Iris pigment epithelial cell (primary cell): ENCODE measurements around the gene NXPH4.

Experiments used
- DNase-seq: peaks from one replicate; pipeline ENCODE4 v3.0.0-alpha.2; 2011; ENCODE audit warnings: low read depth

The NXPH4 gene

GRCh38 chr12:57183939-57184725 is 32.5 kb upstream of the NXPH4 start:
- DNase-seq = no peak

DNA sequence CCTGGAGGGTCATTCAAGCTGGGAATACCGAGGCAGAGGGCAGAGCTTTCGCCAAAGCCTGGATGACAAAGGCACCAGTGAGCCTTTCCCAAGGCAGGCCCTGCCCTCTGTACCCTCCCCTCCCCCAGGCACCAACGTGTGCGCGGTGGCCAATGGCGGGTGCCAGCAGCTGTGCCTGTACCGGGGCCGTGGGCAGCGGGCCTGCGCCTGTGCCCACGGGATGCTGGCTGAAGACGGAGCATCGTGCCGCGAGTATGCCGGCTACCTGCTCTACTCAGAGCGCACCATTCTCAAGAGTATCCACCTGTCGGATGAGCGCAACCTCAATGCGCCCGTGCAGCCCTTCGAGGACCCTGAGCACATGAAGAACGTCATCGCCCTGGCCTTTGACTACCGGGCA is 31.2 kb upstream of the NXPH4 start:
- DNase-seq = no peak

- no peak for DNase-seq
Measured at GRCh38 chr12:57185906-57186508, 30.6 kb upstream of the NXPH4 start.

- no peak for DNase-seq
Measured at GRCh38 chr12:57187222-57188089, 29.1 kb upstream of the NXPH4 start.

- DNase-seq = no peak
Measured at GRCh38 chr12:57188090-57188425, 28.5 kb upstream of the NXPH4 start.

DNA sequence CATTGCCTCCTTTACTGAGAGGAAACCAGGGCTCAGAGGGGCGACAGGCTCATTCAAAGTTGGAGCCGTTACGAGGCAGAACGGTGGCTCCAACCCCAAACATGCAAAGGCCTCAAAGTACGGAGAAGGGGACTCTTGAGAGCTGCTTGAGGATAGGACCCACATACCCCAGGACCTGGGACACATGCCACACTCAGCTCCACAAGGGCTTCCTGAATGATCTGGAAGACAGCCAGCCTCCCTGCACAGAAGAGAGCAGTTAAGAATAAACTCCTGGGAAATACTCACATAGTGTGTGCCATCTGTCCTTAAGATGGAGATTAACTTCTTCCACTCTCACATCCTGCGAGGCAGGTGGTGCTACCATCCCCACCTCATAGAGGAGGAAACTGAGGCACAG is 26.6 kb upstream of the NXPH4 start:
- peak; percentile 33 for DNase-seq

- no peak for DNase-seq
Measured at GRCh38 chr12:57190821-57191220, 25.8 kb upstream of the NXPH4 start.

DNA sequence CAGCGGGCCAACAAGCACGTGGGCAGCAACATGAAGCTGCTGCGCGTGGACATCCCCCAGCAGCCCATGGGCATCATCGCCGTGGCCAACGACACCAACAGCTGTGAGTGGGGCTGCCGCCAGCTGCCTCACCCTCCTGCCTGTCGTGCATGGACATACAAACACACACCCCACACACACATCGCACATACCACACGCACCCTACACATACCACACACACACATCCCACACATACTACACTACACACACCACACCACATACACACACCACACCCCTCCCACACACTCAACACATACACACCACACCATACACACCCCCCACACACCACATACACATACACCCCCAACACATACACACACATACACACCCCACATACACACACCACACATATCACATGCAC is 25.2 kb upstream of the NXPH4 start:
- no peak for DNase-seq

- DNase-seq = no peak
Measured at GRCh38 chr12:57192920-57193319, 23.7 kb upstream of the NXPH4 start.

DNA sequence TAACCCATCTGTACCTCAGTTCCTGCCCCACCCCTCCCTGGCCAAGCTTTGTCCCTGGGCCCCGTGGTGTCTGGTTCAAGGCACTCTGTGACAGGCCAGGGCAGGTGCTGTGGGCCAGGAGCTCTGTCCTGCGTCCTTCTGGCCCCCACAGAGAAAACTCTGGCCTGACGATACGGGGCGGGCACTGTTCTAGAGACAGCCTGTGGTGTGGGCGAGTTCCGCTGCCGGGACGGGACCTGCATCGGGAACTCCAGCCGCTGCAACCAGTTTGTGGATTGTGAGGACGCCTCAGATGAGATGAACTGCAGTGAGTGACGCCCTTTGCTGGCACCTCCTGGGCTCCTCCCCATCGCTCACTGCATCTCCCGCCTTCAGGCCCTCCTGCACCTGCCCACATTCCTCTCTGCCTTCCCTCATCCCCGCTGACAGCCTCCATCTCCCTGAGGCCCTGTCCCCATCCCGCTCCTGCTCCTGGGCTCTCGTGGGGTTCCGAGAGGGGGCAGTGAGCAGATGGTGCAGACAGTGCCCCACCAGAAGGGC is 22.8 kb upstream of the NXPH4 start:
- no peak for DNase-seq

- no peak for DNase-seq
Measured at GRCh38 chr12:57194253-57194652, 22.3 kb upstream of the NXPH4 start.

DNA sequence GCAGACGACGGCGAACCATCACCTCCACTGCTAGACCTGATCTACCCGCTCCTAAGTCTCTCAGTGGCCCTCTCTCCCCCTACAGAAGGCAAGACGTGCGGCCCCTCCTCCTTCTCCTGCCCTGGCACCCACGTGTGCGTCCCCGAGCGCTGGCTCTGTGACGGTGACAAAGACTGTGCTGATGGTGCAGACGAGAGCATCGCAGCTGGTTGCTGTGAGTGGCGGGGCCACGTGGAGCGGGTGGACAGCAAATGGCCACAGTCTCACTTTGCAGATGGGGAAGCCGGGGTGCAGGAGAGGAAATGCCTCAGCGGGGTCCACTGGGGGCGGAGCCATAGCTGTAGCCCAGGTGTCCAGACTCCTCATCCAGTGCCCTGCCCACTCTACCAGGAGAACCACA is 21.4 kb upstream of the NXPH4 start:
- no peak for DNase-seq

DNA sequence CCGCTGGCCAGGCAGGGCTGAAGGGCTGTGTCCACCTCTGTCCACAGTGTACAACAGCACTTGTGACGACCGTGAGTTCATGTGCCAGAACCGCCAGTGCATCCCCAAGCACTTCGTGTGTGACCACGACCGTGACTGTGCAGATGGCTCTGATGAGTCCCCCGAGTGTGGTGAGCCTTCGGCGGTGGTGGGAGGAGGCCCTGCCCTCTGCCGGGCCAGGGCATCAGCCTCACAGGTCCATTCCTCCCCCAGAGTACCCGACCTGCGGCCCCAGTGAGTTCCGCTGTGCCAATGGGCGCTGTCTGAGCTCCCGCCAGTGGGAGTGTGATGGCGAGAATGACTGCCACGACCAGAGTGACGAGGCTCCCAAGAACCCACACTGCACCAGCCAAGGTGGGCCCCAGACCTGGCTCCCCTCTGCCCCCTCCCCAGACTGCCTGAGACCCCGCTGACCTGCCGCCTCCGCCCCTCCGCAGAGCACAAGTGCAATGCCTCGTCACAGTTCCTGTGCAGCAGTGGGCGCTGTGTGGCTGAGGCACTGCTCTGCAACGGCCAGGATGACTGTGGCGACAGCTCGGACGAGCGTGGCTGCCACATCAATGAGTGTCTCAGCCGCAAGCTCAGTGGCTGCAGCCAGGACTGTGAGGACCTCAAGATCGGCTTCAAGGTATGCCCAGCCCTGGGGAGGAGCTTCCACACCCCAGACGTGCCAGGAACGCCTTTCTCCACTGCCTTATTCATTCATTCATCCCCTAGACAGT is 20.8 kb upstream of the NXPH4 start:
- no peak for DNase-seq

DNA sequence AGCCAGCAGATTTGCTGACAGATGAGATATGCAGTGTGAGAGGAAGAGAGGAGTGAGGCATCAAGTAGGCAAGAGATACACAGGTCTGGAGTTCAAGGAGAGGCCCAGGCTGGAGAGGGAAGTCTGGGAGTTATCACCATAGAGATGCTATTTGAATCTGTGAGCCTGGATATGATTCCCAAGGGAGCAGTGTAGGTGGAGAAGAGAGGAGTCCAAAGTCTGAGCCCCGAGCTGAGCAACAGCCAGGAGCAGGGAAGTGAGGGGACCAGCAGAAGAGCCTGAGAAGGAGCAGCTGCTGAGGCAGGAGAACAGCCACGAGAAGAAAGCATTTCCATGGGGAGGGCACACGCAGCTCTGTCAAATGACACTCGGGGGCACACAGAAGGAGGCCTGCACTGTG is 20.2 kb upstream of the NXPH4 start:
- DNase-seq = no peak

DNA sequence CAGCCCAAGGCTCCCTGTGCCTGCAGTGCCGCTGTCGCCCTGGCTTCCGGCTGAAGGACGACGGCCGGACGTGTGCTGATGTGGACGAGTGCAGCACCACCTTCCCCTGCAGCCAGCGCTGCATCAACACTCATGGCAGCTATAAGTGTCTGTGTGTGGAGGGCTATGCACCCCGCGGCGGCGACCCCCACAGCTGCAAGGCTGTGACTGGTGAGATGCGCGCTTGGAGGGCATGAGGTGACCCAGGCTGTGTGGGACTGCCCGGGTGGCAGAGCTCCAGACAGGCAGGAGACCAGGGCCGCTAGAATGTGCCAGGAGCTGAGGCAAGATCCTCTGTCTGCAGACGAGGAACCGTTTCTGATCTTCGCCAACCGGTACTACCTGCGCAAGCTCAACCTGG is 19.6 kb upstream of the NXPH4 start:
- DNase-seq = no peak

DNA sequence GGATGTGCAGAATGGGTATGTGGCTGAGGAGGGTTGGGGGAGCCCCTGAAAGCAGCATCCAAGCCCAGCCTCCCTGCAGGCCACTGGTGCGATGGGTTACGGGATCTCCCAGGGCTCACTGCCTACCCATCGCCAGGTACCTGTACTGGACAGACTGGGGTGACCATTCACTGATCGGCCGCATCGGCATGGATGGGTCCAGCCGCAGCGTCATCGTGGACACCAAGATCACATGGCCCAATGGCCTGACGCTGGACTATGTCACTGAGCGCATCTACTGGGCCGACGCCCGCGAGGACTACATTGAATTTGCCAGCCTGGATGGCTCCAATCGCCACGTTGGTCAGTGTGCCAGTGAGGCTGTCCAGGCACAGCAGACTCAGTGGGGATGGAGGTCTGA is 18.3 kb upstream of the NXPH4 start:
- no peak for DNase-seq

DNA sequence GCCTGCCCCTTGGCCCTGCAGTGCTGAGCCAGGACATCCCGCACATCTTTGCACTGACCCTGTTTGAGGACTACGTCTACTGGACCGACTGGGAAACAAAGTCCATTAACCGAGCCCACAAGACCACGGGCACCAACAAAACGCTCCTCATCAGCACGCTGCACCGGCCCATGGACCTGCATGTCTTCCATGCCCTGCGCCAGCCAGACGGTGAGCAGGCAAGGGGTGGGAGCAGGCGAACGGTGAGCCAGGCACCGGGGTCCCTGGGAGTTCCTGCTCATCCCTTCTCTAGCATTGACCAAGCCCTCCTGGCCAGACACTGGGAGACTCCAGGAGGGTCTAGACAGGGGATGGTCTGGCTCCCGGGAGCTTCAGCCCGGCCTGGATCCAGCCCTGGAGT is 17.4 kb upstream of the NXPH4 start:
- no peak for DNase-seq

- DNase-seq = no peak
Measured at GRCh38 chr12:57200497-57200896, 16.1 kb upstream of the NXPH4 start.

- DNase-seq = no peak
Measured at GRCh38 chr12:57201219-57201618, 15.4 kb upstream of the NXPH4 start.

DNA sequence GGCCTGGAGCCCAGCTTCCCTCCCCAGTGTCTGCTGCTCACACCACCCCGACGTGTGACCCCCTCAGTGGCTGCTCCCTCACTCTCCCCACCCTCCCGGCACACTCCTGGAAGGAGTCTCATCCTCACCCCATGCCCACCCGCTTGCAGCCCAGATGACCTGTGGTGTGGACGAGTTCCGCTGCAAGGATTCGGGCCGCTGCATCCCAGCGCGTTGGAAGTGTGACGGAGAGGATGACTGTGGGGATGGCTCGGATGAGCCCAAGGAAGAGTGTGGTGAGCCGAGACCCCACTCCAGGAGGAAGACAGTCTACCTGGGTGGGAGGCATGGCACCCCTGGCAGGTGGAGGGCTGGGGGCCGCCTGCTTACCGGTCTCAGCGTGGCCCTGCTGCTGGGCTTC is 15.0 kb upstream of the NXPH4 start:
- no peak for DNase-seq

DNA sequence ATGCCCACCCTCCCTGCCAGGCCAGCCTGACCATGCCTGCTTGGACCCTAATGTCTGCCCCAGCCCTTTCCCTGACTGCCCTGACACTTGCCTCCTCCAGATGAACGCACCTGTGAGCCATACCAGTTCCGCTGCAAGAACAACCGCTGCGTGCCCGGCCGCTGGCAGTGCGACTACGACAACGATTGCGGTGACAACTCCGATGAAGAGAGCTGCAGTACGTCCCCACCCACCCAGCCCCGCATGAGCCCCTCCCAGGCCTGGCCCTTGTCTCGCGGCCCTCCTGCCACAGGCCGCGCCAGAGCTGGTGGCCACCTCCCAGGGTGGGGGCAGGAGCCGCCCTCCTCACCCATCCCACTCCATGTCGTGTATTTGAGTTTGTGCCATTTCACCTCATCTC is 14.3 kb upstream of the NXPH4 start:
- no peak for DNase-seq

- DNase-seq = no peak
Measured at GRCh38 chr12:57203201-57203600, 13.4 kb upstream of the NXPH4 start.
